GM21423 (cell line): Measurements from ENCODE around the gene PARVA.
"Not testable (repeated sequence)": the region's sequence is repeated elsewhere in the genome, so short reads cannot be mapped to it uniquely, and the experiment has no call there.

Source experiments
- ATAC-seq: cut with Tn5 transposase; IDR thresholded peaks from one replicate; pipeline ENCODE4 v1.9.1; 2021; ENCODE audit warnings: mild to moderate bottlenecking, moderate library complexity; ENCODE audit not compliant: unreplicated experiment

PARVA gene

DNA sequence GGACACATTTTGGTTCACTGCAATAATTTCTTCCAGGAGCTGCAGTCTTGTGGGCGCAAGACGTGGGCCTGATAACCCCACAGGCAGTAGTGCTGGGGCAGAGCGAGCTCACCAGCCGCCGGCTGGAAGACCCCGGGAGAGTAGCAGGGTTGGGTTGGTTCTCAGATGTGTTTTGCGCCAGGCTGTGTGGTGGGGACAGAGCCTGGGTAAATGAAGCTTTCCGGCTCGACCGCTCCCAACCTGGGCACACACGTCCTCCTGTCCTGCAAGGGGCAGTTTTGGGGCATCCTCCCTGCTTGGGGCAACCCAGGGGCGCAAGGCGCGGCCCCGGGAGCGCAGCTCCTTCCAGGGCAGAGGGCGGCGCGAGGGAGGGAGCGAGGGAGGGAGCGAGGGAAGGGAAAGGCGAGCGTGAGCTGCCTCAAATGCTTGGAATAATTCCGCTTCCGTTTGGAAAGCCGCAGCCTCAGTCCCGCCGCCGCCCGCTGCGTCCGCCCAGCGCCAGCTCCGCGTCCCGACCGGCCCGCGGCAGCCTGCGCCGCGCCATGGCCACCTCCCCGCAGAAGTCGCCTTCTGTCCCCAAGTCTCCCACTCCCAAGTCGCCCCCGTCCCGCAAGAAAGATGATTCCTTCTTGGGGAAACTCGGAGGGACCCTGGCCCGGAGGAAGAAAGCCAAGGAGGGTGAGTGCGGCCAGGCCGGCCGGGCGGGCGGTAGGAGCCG is at the start of gene PARVA:
Gene PARVA, plus strand, starts transcription at position 466 of the 718 bp plus-strand sequence. Its CDS starts 77 bp downstream, at position 543.
- ATAC-seq = no peak

GRCh38 chr11:12329169-12329568 is 48.2 kb upstream of the PARVA start:
- ATAC-seq = no peak

- no peak for ATAC-seq
Measured at GRCh38 chr11:12329797-12330196, 47.6 kb upstream of the PARVA start.

- ATAC-seq = no peak
Measured at GRCh38 chr11:12330485-12331231, 46.7 kb upstream of the PARVA start.

GRCh38 chr11:12331239-12331874 is 46.0 kb upstream of the PARVA start:
- ATAC-seq = no peak

DNA sequence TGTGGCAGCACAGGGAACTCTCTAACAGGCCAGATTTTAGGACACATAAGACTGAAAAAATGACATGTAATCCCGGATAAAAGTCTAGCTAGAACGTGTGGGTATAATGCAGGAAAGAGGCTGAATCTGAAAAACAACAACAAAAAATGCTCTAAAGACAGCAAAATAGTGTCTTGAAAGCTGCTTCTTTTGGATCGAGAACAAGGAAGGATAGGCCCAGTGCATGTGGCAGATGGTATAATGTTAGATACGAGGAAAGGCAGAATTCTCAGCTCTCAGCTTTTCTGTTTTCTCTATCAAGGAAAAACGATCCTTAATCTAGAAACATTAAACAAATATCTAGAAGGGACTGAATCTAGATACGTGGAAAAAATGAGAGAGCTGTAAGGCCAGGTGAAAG is 33.8 kb upstream of the PARVA start:
- ATAC-seq = no peak

DNA sequence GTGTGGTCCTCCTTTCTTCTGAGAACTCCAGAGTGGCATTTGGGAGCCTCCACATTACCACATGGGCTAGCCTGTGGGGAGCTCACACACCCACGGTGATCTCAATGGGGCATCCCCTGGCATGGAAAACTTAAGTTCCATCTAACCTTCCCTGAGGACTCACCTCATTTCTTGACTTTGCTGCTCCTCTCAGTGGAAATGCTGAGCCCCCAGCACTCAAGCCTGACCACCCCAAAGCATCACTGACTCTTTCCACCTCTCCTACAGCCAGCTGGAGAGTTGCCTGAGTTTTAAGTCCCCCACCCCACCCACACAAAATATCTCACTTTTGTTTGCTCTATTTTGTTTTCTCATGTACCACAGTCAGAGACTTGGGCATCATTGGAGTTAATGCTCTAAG is 23.8 kb upstream of the PARVA start:
- no peak for ATAC-seq

GRCh38 chr11:12354750-12355545 is 22.4 kb upstream of the PARVA start:
- no peak for ATAC-seq

GRCh38 chr11:12356944-12357655 is 20.3 kb upstream of the PARVA start:
- ATAC-seq = no peak

DNA sequence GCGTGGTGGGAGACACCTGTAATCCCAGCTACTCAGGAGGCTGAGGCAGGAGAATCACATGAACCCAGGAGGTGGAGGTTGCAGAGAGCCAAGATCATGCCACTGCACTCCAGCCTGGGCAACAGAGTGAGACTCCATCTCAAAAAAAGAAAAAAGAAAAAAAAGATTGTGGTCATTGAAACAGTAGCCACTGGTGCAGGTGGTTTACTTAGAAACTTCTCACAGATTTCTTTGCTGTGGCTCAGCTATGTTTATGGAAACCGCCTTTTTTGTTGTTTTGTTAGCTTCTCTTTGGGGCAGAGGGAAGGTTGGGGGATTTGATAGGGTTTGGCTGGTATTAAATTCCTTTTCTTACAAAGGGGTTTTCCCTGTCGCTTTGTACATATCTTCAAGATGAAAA is 19.7 kb upstream of the PARVA start:
- not testable (repeated sequence) for ATAC-seq

DNA sequence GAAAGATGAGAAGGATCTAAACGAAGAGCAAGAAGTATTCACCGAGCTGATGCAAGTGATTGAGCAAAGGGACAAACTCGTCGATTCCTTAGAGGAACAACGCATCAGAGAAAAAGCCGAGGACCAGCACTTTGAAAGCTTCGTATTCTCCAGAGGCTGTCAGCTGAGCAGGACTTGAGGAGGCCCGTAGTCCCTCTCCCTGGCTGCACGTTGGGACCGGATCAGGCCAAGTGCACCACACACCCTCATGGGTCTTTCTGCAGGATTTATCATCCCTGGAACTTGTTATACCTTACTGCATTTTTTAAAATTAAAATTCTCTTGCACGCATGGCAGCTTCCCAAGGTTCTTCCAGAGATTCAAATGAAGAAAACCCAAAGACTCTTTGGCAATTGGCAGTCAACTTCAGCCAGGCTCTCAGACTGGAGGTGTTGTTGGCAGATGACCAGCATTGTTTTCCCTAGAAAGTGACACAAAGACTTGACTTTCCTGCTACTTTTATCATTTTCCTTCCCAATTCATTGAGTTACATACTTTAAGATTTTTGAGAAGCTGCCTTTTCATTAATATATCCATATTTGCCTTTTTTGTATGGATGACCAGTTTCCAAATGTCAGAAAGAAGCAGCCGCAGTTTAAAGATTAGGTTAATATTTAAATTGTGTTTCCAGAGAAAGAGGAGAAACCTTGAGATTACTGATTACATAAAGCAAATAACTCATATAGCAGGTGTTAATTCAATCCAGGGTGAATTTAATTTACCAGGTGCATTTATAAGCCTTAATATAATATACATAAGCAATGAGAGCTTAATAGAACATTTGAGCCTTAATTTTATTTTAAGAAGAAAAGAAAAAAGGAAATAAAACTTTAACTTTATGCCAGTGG is 18.8 kb upstream of the PARVA start:
- no peak for ATAC-seq

GRCh38 chr11:12359761-12360160 is 17.6 kb upstream of the PARVA start:
- no peak for ATAC-seq

DNA sequence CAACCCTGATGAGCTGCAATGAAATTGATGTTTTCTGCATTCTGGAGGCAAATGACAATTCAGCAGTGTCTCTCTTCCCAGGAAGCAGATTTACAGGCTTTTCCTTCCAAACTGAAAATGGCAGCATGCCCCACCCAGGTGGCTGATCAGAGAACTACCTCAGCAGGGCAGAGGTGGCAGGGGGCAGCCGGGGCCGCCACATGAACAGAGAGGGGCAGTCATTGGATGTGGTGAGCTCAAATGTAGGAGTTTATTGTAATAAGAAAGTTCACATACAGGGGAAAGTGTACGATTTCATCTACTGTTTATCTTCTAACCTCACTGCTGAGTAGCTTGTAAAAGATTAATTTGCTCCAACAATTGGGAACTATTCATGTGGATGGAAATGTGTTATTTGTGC is 15.7 kb upstream of the PARVA start:
- ATAC-seq = no peak

DNA sequence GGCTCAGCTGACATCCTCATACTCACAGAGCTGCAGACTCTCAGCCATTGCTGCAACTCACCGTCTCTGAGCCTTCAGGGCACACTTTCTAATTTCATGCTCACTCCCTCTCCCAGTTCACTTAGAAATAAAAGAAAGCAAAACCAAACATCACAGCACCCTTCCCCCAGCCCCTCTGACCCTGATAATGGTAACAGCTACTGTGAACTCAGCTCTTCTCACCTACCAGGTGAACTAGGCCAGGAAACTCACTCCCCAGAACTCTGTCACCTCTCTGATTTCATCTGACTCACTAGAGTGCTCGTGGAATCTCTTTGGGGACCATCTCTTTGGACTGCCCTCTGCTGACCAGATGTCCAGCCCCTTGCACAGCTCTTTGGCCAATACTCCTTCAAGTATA is 14.5 kb upstream of the PARVA start:
- ATAC-seq = no peak

DNA sequence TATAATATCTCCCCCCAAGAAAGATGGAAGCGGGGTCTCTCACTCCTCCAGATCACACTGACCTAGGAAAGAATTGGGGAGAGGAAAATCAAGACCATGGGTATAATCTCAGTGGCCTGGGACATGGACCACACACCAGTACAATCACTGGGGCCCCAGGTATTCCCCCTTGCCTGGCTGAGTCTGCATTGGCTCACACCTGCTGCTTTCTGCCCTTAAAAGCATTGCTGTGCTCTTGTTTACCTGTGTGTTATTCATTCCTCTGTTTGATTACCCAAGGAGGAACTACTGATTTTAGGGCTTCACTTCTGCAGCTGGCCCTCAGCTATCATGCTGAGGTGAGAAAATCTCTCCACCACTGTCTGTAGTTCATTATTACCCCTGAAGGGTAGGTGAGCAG is 14.0 kb upstream of the PARVA start:
- no peak for ATAC-seq

GRCh38 chr11:12365965-12366575 is 11.3 kb upstream of the PARVA start:
- not testable (repeated sequence) for ATAC-seq

DNA sequence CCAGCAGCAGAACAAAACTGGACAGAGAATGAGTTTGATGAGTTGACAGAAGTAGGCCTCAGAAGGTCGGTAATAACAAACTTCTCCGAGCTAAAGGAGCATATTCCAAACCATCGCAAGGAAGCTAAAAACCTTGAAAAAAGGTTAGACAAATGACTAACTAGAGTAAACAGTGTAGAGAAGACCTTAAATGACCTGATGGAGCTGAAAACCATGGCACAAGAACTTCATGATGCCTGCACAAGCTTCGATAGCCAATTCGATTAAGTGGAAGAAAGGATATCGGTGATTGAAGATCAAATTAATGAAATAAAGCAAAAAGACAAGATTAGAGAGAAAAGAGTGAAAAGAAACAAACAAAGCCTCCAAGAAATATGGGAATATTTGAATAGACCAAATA is 10.3 kb upstream of the PARVA start:
- ATAC-seq = not testable (repeated sequence)

- ATAC-seq = no peak
Measured at GRCh38 chr11:12372111-12372510, 5.3 kb upstream of the PARVA start.

- no peak for ATAC-seq
Measured at GRCh38 chr11:12375720-12376119, 1.7 kb upstream of the PARVA start.
